ENCODE data around the gene RAET1L. TPM values are rescaled to one million over a fixed set of nuclear protein-coding genes. Genes with fewer than 3 reads are reported as not detected.
A peak's percentile ranks its signal among the peaks of the same experiment; 100 is the strongest.

Gene RAET1L
- total and polyA plus RNA-seq, 2 donors (not counting 1 experiment from before 2014, with no cell fraction given): not detected

DNA sequence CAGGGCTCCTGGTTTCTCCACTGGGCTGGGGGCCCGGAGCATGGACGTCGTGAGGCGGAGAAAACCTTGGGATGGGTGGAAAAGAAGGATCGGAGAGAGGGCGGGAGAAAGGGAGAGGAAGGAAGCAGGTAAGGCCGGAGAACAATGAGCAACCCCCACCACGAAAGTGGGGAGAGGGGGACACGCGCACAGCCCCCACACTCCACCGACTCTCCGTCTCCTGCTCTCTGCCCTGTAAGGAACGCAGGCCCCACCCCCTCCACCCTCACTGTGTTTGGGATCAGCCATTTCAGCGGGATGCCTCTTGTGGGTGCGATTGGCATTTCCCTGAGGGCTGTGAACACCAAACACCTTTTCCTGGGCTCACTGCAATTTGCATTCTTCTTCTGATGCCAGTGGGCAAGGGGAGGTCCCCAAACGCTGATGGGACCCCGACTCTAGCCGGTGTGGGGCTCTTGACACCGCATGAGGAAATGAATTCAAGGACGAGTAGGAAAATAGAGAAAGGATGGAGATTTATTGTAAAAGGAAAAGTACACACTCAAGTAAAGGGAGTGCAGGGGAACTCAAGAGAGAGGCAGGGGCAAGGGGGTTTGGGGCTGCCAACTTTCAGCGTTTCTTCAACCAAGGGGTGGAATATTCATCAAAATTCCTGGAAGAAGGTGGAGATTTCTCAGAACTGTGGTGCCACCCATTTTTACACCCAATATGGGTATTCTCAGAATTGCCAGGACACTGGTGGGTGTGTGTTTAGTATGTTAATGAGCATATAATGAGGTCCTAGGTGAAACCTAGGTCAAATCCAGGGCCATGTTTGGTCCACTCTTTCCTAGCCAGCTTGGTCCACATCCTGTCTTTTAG, 13.1 kb upstream of the RAET1L start:
- no peak for DNase-seq (ENCODE audit: low read depth in 2 of 2)
- H3K9ac ChIP-seq (ENCODE audit: insufficient read depth, low read length): no peak overlapping the region
- TF ChIP-seq, protein P1, sequence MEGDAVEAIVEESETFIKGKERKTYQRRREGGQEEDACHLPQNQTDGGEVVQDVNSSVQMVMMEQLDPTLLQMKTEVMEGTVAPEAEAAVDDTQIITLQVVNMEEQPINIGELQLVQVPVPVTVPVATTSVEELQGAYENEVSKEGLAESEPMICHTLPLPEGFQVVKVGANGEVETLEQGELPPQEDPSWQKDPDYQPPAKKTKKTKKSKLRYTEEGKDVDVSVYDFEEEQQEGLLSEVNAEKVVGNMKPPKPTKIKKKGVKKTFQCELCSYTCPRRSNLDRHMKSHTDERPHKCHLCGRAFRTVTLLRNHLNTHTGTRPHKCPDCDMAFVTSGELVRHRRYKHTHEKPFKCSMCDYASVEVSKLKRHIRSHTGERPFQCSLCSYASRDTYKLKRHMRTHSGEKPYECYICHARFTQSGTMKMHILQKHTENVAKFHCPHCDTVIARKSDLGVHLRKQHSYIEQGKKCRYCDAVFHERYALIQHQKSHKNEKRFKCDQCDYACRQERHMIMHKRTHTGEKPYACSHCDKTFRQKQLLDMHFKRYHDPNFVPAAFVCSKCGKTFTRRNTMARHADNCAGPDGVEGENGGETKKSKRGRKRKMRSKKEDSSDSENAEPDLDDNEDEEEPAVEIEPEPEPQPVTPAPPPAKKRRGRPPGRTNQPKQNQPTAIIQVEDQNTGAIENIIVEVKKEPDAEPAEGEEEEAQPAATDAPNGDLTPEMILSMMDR (conservative IDR thresholded peaks at IDR 0.05 in 1 of 2, IDR thresholded peaks at IDR 0.05 in 1 of 2; ENCODE audit: low read depth in 1 of 2, low read length in 2 of 2): no peak
- TF ChIP-seq EZH2 (IDR thresholded peaks at IDR 0.05; ENCODE audit: low read length, missing control alignments): peak; percentile 85
- H3K9me3 ChIP-seq (ENCODE audit: control insufficient read depth, insufficient read depth, low read depth, low read length): no peaks in the 10 kb centered on the region
- H4K20me1 ChIP-seq (ENCODE audit: control insufficient read depth, extremely low read depth, insufficient read depth, low read length): no peaks in the 10 kb centered on the region
- H3K27me3 ChIP-seq (ENCODE audit: control insufficient read depth, insufficient read depth, low read length): peaks cover 41% of the 10 kb centered on the region
- H3K36me3 ChIP-seq (ENCODE audit: control insufficient read depth, insufficient read depth, low read length): no peaks in the 10 kb centered on the region
- no peak overlapping the region for H3K4me3 ChIP-seq (replicated peaks in 1 of 4; ENCODE audit: control extremely low read depth in 1 of 4, insufficient read depth in 1 of 4, low read depth in 3 of 4, low read length in 4 of 4)
- H3K27ac ChIP-seq (ENCODE audit: insufficient read depth, low read length): no peak overlapping the region
- no peak overlapping the region for H3K4me2 ChIP-seq (ENCODE audit: extremely low read depth, insufficient read depth, low read length)
- H3K79me2 ChIP-seq (ENCODE audit: control insufficient read depth, insufficient read depth, low read length): no peaks in the 10 kb centered on the region
- no peaks in the 10 kb centered on the region for H3K4me1 ChIP-seq (ENCODE audit: control insufficient read depth, extremely low read depth, insufficient read depth, low read length)
- no peak overlapping the region for H2AFZ ChIP-seq (ENCODE audit: low read length)

DNA sequence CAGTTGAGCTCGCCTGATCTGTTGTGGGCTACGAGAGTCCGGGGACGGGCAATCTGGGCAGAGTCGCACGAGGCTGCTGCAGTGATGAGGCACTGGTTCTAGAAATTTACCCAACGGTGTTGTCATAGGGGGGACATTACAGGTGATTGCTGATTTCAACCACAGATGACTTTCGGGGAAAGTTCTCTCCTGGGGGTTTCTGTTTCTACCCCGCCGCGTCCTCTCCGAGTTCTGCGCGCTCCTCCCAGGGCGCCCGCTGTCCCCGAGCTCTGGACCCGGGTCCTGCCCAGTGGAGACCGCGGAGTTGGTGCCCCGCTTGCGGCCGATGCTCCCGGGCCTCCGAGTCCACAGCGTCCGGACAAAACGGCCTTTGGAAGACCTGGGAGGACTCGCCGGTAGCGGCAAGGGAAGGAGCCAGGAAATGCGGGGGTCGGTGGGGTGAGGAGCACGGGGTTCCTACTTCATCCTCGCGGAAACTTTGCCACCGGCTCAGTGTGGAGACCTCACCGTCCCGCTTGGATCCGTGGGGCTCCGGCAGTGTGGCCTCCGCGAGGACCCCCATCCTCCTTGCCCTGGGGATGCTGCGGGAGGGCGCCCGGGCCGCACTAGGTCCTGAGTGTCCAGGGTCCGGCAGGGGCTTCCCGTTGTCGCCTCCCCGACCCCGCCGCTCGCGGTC, 12.3 kb upstream of the RAET1L start:
- Histone ChIP-seq H3K4me2 (ENCODE audit: extremely low read depth, insufficient read depth, low read length) (peak overlapping the region; percentile 44), H3K4me3 (replicated peaks in 1 of 4; ENCODE audit: control extremely low read depth in 1 of 4, insufficient read depth in 1 of 4, low read depth in 3 of 4, low read length in 4 of 4) (no peak overlapping the region)

DNA sequence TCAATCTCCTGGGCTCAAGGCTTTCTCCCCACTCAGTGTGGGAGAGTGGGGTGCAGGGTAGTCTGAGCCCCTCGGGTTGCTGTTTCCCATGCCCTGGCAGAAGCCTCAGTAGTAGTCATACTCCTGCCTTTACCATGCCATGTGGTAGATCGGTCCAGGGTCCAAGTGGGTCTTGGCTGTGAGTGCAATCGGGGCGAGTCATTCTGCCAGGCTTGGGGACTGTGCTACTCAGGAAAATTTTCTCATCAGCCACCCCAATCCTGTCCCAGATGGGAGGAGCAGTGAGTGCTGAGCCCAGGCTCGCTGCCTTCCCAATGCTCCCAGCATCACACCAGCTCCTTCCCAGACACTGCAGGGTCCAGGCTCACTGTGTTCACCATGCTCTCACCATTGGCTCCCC, 10.7 kb upstream of the RAET1L start:
- no peaks in the 10 kb centered on the region for H3K36me3 ChIP-seq (ENCODE audit: control insufficient read depth, insufficient read depth, low read length)
- no peak overlapping the region for H3K4me3 ChIP-seq (replicated peaks in 1 of 4; ENCODE audit: control extremely low read depth in 1 of 4, insufficient read depth in 1 of 4, low read depth in 3 of 4, low read length in 4 of 4)
- H3K4me2 ChIP-seq (ENCODE audit: extremely low read depth, insufficient read depth, low read length): no peak overlapping the region
- no peaks in the 10 kb centered on the region for H3K79me2 ChIP-seq (ENCODE audit: control insufficient read depth, insufficient read depth, low read length)
- no peak overlapping the region for H2AFZ ChIP-seq (ENCODE audit: low read length)
- H3K27me3 ChIP-seq (ENCODE audit: control insufficient read depth, insufficient read depth, low read length): peaks cover 45% of the 10 kb centered on the region
- no peak overlapping the region for H3K9ac ChIP-seq (ENCODE audit: insufficient read depth, low read length)
- no peaks in the 10 kb centered on the region for H4K20me1 ChIP-seq (ENCODE audit: control insufficient read depth, extremely low read depth, insufficient read depth, low read length)
- H3K9me3 ChIP-seq (ENCODE audit: control insufficient read depth, insufficient read depth, low read depth, low read length): no peaks in the 10 kb centered on the region
- no peak overlapping the region for H3K27ac ChIP-seq (ENCODE audit: insufficient read depth, low read length)
- DNase-seq (ENCODE audit: low read depth in 2 of 2): no peak
- H3K4me1 ChIP-seq (ENCODE audit: control insufficient read depth, extremely low read depth, insufficient read depth, low read length): no peaks in the 10 kb centered on the region
- TF ChIP-seq, protein P1 (conservative IDR thresholded peaks at IDR 0.05 in 1 of 2, IDR thresholded peaks at IDR 0.05 in 1 of 2; ENCODE audit: low read depth in 1 of 2, low read length in 2 of 2): no peak
- no peak for TF ChIP-seq EZH2 (IDR thresholded peaks at IDR 0.05; ENCODE audit: low read length, missing control alignments)

More for the DNA sequence above, 12.3 kb upstream of the RAET1L start:
- no peaks in the 10 kb centered on the region for H3K79me2 ChIP-seq (ENCODE audit: control insufficient read depth, insufficient read depth, low read length)
- H3K9me3 ChIP-seq (ENCODE audit: control insufficient read depth, insufficient read depth, low read depth, low read length): no peaks in the 10 kb centered on the region
- no peaks in the 10 kb centered on the region for H3K4me1 ChIP-seq (ENCODE audit: control insufficient read depth, extremely low read depth, insufficient read depth, low read length)
- no peaks in the 10 kb centered on the region for H4K20me1 ChIP-seq (ENCODE audit: control insufficient read depth, extremely low read depth, insufficient read depth, low read length)
- no peak overlapping the region for H3K27ac ChIP-seq (ENCODE audit: insufficient read depth, low read length)
- peaks cover 45% of the 10 kb centered on the region for H3K27me3 ChIP-seq (ENCODE audit: control insufficient read depth, insufficient read depth, low read length)
- DNase-seq (ENCODE audit: low read depth in 2 of 2): no peak
- no peaks in the 10 kb centered on the region for H3K36me3 ChIP-seq (ENCODE audit: control insufficient read depth, insufficient read depth, low read length)
- no peak overlapping the region for H2AFZ ChIP-seq (ENCODE audit: low read length)
- TF ChIP-seq, protein P1 (conservative IDR thresholded peaks at IDR 0.05 in 1 of 2, IDR thresholded peaks at IDR 0.05 in 1 of 2; ENCODE audit: low read depth in 1 of 2, low read length in 2 of 2): no peak
- peak; percentile 74 for TF ChIP-seq EZH2 (IDR thresholded peaks at IDR 0.05; ENCODE audit: low read length, missing control alignments)
- H3K9ac ChIP-seq (ENCODE audit: insufficient read depth, low read length): no peak overlapping the region

All from fibroblast of lung (primary cell).